ENCODE results near the gene PIP4K2A. TPM values are rescaled to one million over a fixed set of nuclear protein-coding genes. Genes with fewer than 3 reads are reported as not detected.

PIP4K2A gene
- total RNA-seq, 1 experiment from 2014 or later, result 24.2 TPM

- TF ChIP-seq CTCF (IDR thresholded peaks at IDR 0.05; ENCODE audit: unreplicated experiment), result no peak
- CTCF ChIA-PET, result no interaction called here
- no peaks in the 10 kb centered on the region for H3K4me1 Mint-ChIP-seq (ENCODE audit: low read depth, unreplicated experiment)
- no peaks in the 10 kb centered on the region for H3K27me3 Mint-ChIP-seq (ENCODE audit: unreplicated experiment)
- no peak for DNase-seq
- intact Hi-C loops (cut with micrococcal nuclease; ENCODE audit: unreplicated experiment), result no loop called here
- no peak overlapping the region for H3K27ac Mint-ChIP-seq (ENCODE audit: unreplicated experiment)
- no peak overlapping the region for H3K4me3 Mint-ChIP-seq (ENCODE audit: low read depth, unreplicated experiment)
- no peaks in the 10 kb centered on the region for H3K9me3 Mint-ChIP-seq (ENCODE audit: low read depth, unreplicated experiment)
- H3K36me3 Mint-ChIP-seq (ENCODE audit: insufficient read depth, unreplicated experiment), result no peaks in the 10 kb centered on the region
- no TSS peak for BruUV-seq (replicated peaks)
Observed at GRCh38 chr10:22541900-22542299, 172.5 kb downstream of the PIP4K2A start.

DNA sequence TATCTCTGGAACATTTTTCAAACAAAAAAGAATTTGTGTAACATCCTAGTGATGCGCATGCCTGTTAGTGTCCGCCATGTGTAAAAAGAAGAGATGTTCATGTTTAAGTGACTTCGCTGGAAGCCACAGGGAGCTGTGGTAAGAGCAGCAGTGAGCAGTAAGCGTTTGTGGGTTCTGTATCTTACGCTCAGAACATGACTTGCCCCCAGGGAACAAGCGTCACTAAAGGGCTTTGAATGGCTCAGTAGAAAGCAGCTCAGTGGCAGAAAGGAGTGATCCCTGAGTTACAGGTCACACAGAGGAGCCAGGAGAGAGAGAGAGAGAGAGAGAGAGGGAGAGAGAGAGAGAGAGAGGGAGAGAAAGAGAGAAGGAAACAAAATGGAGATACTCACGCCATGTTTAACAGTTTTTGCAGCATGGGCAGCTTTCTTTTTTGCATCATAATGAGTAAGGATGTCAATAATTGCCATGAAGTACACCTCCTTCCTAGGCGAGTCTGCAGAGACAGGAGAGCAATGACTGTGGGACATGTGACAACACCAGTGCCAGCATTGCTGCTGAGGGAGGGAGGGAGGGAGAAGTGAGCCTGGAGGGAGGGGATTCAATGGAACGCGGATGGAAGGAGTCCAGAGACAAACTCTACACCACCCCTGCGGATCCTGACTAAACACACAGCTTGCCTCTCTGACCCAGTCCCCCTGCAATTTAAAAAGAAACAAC, 174.6 kb downstream of the PIP4K2A start:
- Mint-ChIP-seq H3K4me3 (ENCODE audit: low read depth, unreplicated experiment) (no peak overlapping the region), H3K9me3 (ENCODE audit: low read depth, unreplicated experiment) (no peaks in the 10 kb centered on the region), H3K27ac (ENCODE audit: unreplicated experiment) (no peak overlapping the region), H3K27me3 (ENCODE audit: unreplicated experiment) (no peaks in the 10 kb centered on the region), H3K36me3 (ENCODE audit: insufficient read depth, unreplicated experiment) (no peaks in the 10 kb centered on the region), H3K4me1 (ENCODE audit: low read depth, unreplicated experiment) (no peaks in the 10 kb centered on the region)
- BruUV-seq (replicated peaks), result no TSS peak
- no peak for DNase-seq
- intact Hi-C loops (cut with micrococcal nuclease; ENCODE audit: unreplicated experiment), result no loop called here
- no peak for TF ChIP-seq CTCF (IDR thresholded peaks at IDR 0.05; ENCODE audit: unreplicated experiment)
- CTCF ChIA-PET, result interaction anchor here (0.7 kb wide), 1 partner anchor 80 kb away, joined by 5 read pairs; no protein-coding TSS in a partner anchor

DNA sequence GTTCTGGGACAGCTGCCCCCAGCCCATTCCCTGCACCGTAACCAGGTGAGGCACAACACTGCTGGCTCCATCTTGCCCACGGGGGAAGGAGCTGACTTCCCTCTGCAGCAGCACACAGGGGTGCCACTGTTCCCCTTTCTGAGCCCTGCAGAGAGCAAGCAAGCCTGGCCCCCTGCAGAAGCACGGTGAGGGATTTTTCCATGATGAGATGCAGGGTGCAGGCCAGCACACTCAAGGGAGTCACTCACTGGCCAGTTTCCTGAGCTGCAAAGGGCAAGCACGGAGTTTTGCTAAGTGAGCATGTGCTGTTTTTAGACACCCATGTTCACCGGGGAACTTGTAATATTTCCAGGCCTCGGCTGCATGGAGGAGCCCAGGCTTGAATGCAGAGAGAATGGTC, 176.6 kb downstream of the PIP4K2A start:
- Mint-ChIP-seq H3K4me3 (ENCODE audit: low read depth, unreplicated experiment) (no peak overlapping the region), H3K36me3 (ENCODE audit: insufficient read depth, unreplicated experiment) (no peaks in the 10 kb centered on the region), H3K27me3 (ENCODE audit: unreplicated experiment) (no peaks in the 10 kb centered on the region), H3K4me1 (ENCODE audit: low read depth, unreplicated experiment) (no peaks in the 10 kb centered on the region), H3K27ac (ENCODE audit: unreplicated experiment) (no peak overlapping the region), H3K9me3 (ENCODE audit: low read depth, unreplicated experiment) (no peaks in the 10 kb centered on the region)
- BruUV-seq (replicated peaks), result no TSS peak
- no peak for DNase-seq
- CTCF ChIA-PET, result no interaction called here
- intact Hi-C loops (cut with micrococcal nuclease; ENCODE audit: unreplicated experiment), result no loop called here
- TF ChIP-seq CTCF (IDR thresholded peaks at IDR 0.05; ENCODE audit: unreplicated experiment), result no peak

DNA sequence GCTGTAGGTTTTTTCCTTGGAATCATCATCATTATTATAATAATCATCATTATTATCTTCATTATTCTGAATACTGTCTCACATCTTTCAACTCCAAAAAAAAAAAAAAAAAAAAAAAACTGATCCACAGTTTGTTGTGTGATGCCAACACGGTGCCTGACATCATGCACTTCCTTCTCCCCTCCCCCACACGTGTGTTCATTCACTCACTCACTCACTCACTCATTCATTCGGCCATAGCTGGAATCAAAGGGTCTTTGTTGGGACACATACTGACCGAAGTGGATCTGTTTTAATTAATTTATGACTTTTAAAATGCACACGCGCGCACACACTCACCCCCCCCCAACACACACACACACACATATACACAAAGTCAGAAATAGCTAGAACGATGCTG, 177.8 kb downstream of the PIP4K2A start:
- H3K36me3 Mint-ChIP-seq (ENCODE audit: insufficient read depth, unreplicated experiment), result no peaks in the 10 kb centered on the region
- intact Hi-C loops (cut with micrococcal nuclease; ENCODE audit: unreplicated experiment), result no loop called here
- H3K4me3 Mint-ChIP-seq (ENCODE audit: low read depth, unreplicated experiment), result no peak overlapping the region
- CTCF ChIA-PET, result no interaction called here
- H3K4me1 Mint-ChIP-seq (ENCODE audit: low read depth, unreplicated experiment), result no peaks in the 10 kb centered on the region
- BruUV-seq (replicated peaks), result TSS peak; percentile 48
- DNase-seq, result no peak
- no peaks in the 10 kb centered on the region for H3K27me3 Mint-ChIP-seq (ENCODE audit: unreplicated experiment)
- no peak overlapping the region for H3K27ac Mint-ChIP-seq (ENCODE audit: unreplicated experiment)
- TF ChIP-seq CTCF (IDR thresholded peaks at IDR 0.05; ENCODE audit: unreplicated experiment), result no peak
- no peaks in the 10 kb centered on the region for H3K9me3 Mint-ChIP-seq (ENCODE audit: low read depth, unreplicated experiment)

Data from Calu3 (cell line).